ENCODE results near the gene IFITM2.

The IFITM2 gene

DNA sequence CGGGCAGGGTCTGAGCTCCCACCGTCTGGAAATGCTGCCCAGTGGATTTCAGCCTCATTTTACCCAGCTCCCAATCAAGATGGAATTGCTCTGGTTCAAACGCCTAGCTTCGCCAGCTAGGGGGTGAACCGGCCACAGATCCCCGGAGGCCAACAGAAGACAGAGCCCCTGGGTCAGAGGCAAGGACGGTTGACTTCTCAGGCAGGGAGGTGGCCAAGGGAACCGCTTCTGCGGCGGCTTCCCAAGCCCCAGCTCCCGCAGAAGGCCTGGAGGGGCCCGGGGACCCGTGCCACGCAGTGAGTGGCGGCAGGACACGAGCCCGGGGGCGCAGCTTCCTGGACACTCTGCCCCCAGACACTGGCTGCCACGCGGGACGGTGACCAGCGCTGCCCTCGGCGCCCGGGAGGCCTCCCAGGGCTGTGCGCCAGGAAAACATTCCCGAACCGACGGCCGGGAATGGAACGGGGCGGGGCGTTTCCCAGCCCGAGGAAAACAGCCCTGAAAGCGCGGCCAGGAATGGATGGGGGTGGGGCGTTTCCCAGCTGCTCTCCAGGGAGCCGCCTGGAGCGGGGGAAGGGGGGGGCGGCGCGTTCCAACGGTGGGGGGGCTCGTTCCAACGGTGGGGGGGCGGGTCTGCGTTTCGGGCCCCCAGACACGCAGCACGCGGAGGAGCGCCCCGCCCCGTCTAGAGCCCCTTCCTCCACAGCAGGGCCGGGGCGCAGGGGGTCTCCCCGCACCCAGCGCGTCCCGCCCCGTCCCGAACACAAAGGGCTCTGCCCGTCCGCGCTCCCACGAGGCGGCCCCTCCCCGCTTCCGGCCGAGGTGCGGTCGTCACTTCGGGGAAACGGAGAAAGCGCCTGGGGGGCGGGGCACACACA, 48.2 kb downstream of the IFITM2 start:
- peak overlapping the region; percentile 25 for H3K4me3 Mint-ChIP-seq
- H3K9me3 Mint-ChIP-seq = peaks cover 1% of the 10 kb centered on the region
- no peak overlapping the region for H3K27ac Mint-ChIP-seq
- H3K27me3 Mint-ChIP-seq = peaks cover 58% of the 10 kb centered on the region
- intact Hi-C loops (cut with micrococcal nuclease) = loop anchor here (5.0 kb wide), 2 partner anchors 104 to 154 kb away; no protein-coding TSS in a partner anchor
- H3K4me1 Mint-ChIP-seq (ENCODE audit: low read depth) = peaks cover 33% of the 10 kb centered on the region
- no peaks in the 10 kb centered on the region for H3K36me3 Mint-ChIP-seq (ENCODE audit: low read depth)

GRCh38 chr11:356610-357009, 49.0 kb downstream of the IFITM2 start:
- Mint-ChIP-seq H3K36me3 (ENCODE audit: low read depth) (no peaks in the 10 kb centered on the region), H3K9me3 (peaks cover 9% of the 10 kb centered on the region)
- intact Hi-C loops (cut with micrococcal nuclease) = loop anchor here (5.0 kb wide), 2 partner anchors 104 to 154 kb away; no protein-coding TSS in a partner anchor

GRCh38 chr11:357582-357981, 50.0 kb downstream of the IFITM2 start:
- Mint-ChIP-seq H3K27me3 (peaks cover 49% of the 10 kb centered on the region), H3K27ac (no peak overlapping the region), H3K9me3 (peaks cover 12% of the 10 kb centered on the region), H3K4me3 (no peak overlapping the region), H3K4me1 (ENCODE audit: low read depth) (peaks cover 25% of the 10 kb centered on the region), H3K36me3 (ENCODE audit: low read depth) (no peaks in the 10 kb centered on the region)
- intact Hi-C loops (cut with micrococcal nuclease) = loop anchor here (5.0 kb wide), 2 partner anchors 105 to 155 kb away; no protein-coding TSS in a partner anchor

More at GRCh38 chr11:356610-357009, 49.0 kb downstream of the IFITM2 start:
- peaks cover 25% of the 10 kb centered on the region for H3K4me1 Mint-ChIP-seq (ENCODE audit: low read depth)
- no peak overlapping the region for H3K27ac Mint-ChIP-seq
- H3K4me3 Mint-ChIP-seq = no peak overlapping the region
- H3K27me3 Mint-ChIP-seq = peaks cover 57% of the 10 kb centered on the region

- no peaks in the 10 kb centered on the region for H3K36me3 Mint-ChIP-seq (ENCODE audit: low read depth)
- no peak overlapping the region for H3K27ac Mint-ChIP-seq
- no peak overlapping the region for H3K4me3 Mint-ChIP-seq
- intact Hi-C loops (cut with micrococcal nuclease) = loop anchor here (5.0 kb wide), 2 partner anchors 106 to 156 kb away; no protein-coding TSS in a partner anchor
- H3K9me3 Mint-ChIP-seq = peaks cover 12% of the 10 kb centered on the region
- peaks cover 43% of the 10 kb centered on the region for H3K27me3 Mint-ChIP-seq
- peaks cover 18% of the 10 kb centered on the region for H3K4me1 Mint-ChIP-seq (ENCODE audit: low read depth)
Measured at GRCh38 chr11:358129-358800, 50.6 kb downstream of the IFITM2 start.
